GM13977 (cell line): Measurements from ENCODE around the gene MBNL3.
A peak's percentile ranks its signal among the peaks of the same experiment; 100 is the strongest.

Experiments
- DNase-seq: peaks from one replicate; pipeline ENCODE4 v3.0.0; 2012; ENCODE audit warnings: low spot score
- CTCF ChIP-seq: IDR thresholded peaks from 2 replicates; pipeline ENCODE4 v1.5.1; 2012; ENCODE audit warnings: mild to moderate bottlenecking, control low read depth; ENCODE audit not compliant: insufficient read depth; ENCODE audit errors: extremely low read depth, missing control alignments
- in situ Hi-C: fragments of 300-500 bp; cut with MboI; formaldehyde crosslinking; loops from one replicate; pipeline ENCODE4 v1.12.0; 2022; ENCODE audit warnings: low sequenced_read_pairs, low pct_unique_long_range_greater_than_20kb, mixed read lengths, inconsistent platforms; ENCODE audit not compliant: unreplicated experiment

The MBNL3 gene

GRCh38 chrX:132414404-132414803 lies 74.4 kb downstream of the MBNL3 start:
- no peak for TF ChIP-seq CTCF
- in situ Hi-C loops: no loop called here
- no peak for DNase-seq

GRCh38 chrX:132413459-132413858 lies 75.4 kb downstream of the MBNL3 start:
- in situ Hi-C loops: no loop called here
- DNase-seq: no peak
- no peak for TF ChIP-seq CTCF

GRCh38 chrX:132412208-132412607 lies 76.6 kb downstream of the MBNL3 start:
- in situ Hi-C loops: no loop called here
- no peak for TF ChIP-seq CTCF

GRCh38 chrX:132411310-132411977 lies 77.4 kb downstream of the MBNL3 start:
- in situ Hi-C loops: no loop called here
- no peak for TF ChIP-seq CTCF
- no peak for DNase-seq

More at GRCh38 chrX:132412208-132412607, 76.6 kb downstream of the MBNL3 start:
- no peak for DNase-seq

GRCh38 chrX:132409780-132410556 lies 78.9 kb downstream of the MBNL3 start:
- in situ Hi-C loops: no loop called here
- TF ChIP-seq CTCF: no peak
- peak; percentile 10 for DNase-seq

GRCh38 chrX:132407691-132408090 lies 81.1 kb downstream of the MBNL3 start:
- DNase-seq: no peak
- no peak for TF ChIP-seq CTCF
- in situ Hi-C loops: no loop called here
